Stimulated activated CD8-positive, alpha-beta memory T cell treated with anti-CD3 and anti-CD28 coated beads, Interleukin-15, amount 100 ng/mL, for 48 hours (primary cell): ENCODE data around the gene DSE.

Experiments used
- DNase-seq, 2 donors: peaks; one replicate each; pipeline ENCODE4 v3.0.0-alpha.2; 2020; ENCODE audit warnings: low read depth in 2 of 2

DSE gene

DNA sequence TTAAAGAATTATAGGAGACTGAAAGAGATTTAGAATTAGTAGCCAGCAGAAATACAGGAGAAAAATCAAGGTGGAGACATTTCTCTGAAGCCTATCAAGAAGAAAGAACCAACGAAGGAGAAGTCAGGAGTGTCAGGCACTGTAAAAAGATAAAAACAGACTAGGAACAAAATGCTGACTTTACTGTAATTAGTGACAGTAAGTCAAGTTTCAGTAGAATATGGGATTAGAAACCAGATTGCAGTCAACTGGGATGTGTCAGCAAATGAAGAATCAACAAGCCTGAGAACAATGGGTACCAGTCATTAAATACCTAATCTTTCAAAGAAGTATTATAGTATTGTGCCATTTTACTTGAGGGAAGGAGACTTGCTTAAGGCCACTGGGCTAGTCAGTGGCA, 112.0 kb downstream of the DSE start:
- no peak for DNase-seq

- no peak for DNase-seq
Measured at GRCh38 chr6:116483616-116484015, 112.9 kb downstream of the DSE start.

- DNase-seq: no peak
Measured at GRCh38 chr6:116485559-116486184, 114.9 kb downstream of the DSE start.

DNA sequence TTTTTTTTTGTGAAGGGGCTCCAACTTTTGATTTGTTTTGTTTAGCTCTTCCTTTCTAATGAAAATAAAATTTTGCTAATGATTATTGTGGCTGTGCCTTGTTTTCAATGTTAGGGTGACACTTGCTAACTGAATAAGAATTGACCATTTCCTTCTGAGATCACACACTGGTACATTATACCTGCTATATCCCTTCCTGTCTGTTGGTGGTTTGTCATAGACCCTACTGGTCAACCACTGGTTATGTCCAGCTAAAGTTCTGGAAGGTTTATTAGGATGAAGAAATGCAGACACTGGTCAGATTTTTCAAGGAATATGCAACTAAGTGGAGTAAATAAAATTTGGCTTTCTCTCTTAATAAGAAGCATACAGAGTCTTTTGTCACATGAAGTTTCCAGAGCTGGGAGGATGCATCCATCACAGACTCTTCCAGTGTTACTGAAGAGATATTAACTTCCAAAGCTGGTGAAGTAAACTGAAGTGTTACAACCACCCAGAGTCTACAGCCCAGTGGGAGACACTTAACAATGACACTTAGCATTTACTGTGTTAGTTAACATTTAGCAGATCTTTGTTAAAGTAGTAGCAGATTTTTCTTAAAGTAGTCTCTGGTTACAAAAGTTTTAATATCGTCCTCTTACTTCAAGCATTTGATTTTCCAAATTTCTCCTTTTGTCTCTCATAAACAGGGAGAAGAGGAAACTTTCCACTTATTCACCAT, 121.0 kb downstream of the DSE start:
- no peak for DNase-seq

DNA sequence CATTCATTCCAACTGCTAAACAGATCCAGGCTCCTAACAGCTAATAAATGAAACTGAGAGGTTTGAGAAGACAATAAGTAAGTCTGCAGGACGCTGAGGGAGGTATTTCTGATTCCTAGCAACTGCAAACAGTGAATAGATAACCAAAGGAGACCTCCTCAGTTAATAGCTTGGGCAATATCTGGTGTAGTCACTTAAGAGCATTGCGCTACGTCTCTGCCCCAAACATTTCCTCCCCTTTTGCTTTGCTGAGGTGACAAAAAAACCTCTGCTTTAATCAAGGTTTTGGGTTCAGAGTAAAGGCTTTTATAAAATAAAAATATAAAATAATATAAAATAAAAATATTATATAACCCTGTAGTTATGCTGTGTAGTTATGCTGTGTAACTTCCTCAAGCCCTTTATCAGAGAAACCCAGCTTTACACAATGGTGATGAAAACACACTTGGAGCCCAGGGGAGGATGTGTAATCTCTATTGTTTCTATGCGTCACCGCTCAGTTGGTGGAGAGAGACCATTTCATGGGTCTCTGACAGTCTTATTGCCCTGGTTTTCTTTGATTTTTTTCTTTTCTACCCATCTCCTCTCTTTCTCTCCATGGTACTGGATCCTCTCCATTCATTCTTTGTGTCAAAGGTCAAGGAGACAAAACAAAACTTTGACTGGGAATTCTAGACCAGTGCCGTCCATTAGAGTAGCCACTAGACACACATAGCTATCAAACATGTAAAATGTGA, 121.8 kb downstream of the DSE start:
- no peak for DNase-seq
